ENCODE measurements around the gene ZNF616. TPM values are rescaled to one million over a fixed set of nuclear protein-coding genes. Genes with fewer than 3 reads are reported as not detected.

The ZNF616 gene
- total and polyA plus RNA-seq, 2 donors from 2014 or later, result 3.2 to 12.8 TPM

GRCh38 chr19:52070496-52070895 is 69.2 kb downstream of the ZNF616 start:
- Histone ChIP-seq H3K9ac (ENCODE audit: low read length in 3 of 3) (no peak overlapping the region), H3K9me3 (ENCODE audit: control insufficient read depth in 2 of 3, insufficient read depth in 1 of 3, low read length in 3 of 3) (peaks cover 16 to 54% (median 40%) of the 10 kb centered on the region in 3 donors), H3K36me3 (ENCODE audit: control insufficient read depth in 2 of 3, insufficient read depth in 3 of 3, low read length in 3 of 3) (peaks cover 32 to 65% (median 35%) of the 10 kb centered on the region in 3 donors), H3K27me3 (ENCODE audit: control insufficient read depth, insufficient read depth, low read length) (no peaks in the 10 kb centered on the region), H3K4me3 (ENCODE audit: low read length in 3 of 3) (no peak overlapping the region), H3K27ac (ENCODE audit: low read depth in 2 of 2, low read length in 2 of 2) (no peak overlapping the region), H3K4me1 (ENCODE audit: control insufficient read depth in 2 of 3, insufficient read depth in 2 of 3, low read depth in 1 of 3, low read length in 3 of 3) (no peaks in the 10 kb centered on the region)
- no peak for DNase-seq
- FAIRE-seq, result no peak
- intact Hi-C loops (cut with DNase I), result no loop called here
- TF ChIP-seq CTCF (IDR thresholded peaks at IDR 0.05; ENCODE audit: borderline replicate concordance, extremely low read depth, insufficient read depth), result no peak

GRCh38 chr19:52069653-52070052 is 70.1 kb downstream of the ZNF616 start:
- DNase-seq (no peak), FAIRE-seq (no peak)
- Histone ChIP-seq H3K36me3 (ENCODE audit: control insufficient read depth in 2 of 3, insufficient read depth in 3 of 3, low read length in 3 of 3) (peaks cover 26 to 57% (median 34%) of the 10 kb centered on the region in 3 donors), H3K27ac (ENCODE audit: low read depth in 2 of 2, low read length in 2 of 2) (no peak overlapping the region), H3K4me1 (ENCODE audit: control insufficient read depth in 2 of 3, insufficient read depth in 2 of 3, low read depth in 1 of 3, low read length in 3 of 3) (no peaks in the 10 kb centered on the region), H3K27me3 (ENCODE audit: control insufficient read depth, insufficient read depth, low read length) (no peaks in the 10 kb centered on the region), H3K9ac (ENCODE audit: low read length in 3 of 3) (no peak overlapping the region), H3K4me3 (ENCODE audit: low read length in 3 of 3) (no peak overlapping the region), H3K9me3 (ENCODE audit: control insufficient read depth in 2 of 3, insufficient read depth in 1 of 3, low read length in 3 of 3) (peaks cover 17 to 63% (median 40%) of the 10 kb centered on the region in 3 donors)
- intact Hi-C loops (cut with DNase I), result no loop called here
- TF ChIP-seq CTCF (IDR thresholded peaks at IDR 0.05; ENCODE audit: borderline replicate concordance, extremely low read depth, insufficient read depth), result no peak

- peak overlapping the region in 2 of 3 donors; percentile 4 to 25 for H3K4me3 ChIP-seq (ENCODE audit: low read length in 3 of 3)
These were observed 73.4 kb downstream of the ZNF616 start for GRCh38 chr19:52066258-52066863.

More at GRCh38 chr19:52066258-52066863, 73.4 kb downstream of the ZNF616 start:
- FAIRE-seq (no peak), DNase-seq (no peak)
- no peak overlapping the region for H3K27ac ChIP-seq (ENCODE audit: low read depth in 2 of 2, low read length in 2 of 2)
- no peak for TF ChIP-seq CTCF (IDR thresholded peaks at IDR 0.05; ENCODE audit: borderline replicate concordance, extremely low read depth, insufficient read depth)
- H3K9me3 ChIP-seq (ENCODE audit: control insufficient read depth in 2 of 3, insufficient read depth in 1 of 3, low read length in 3 of 3), result peaks cover 23 to 68% (median 33%) of the 10 kb centered on the region in 3 donors
- peaks cover 26 to 47% (median 34%) of the 10 kb centered on the region in 3 donors for H3K36me3 ChIP-seq (ENCODE audit: control insufficient read depth in 2 of 3, insufficient read depth in 3 of 3, low read length in 3 of 3)
- H3K4me1 ChIP-seq (ENCODE audit: control insufficient read depth in 2 of 3, insufficient read depth in 2 of 3, low read depth in 1 of 3, low read length in 3 of 3), result no peaks in the 10 kb centered on the region
- H3K9ac ChIP-seq (ENCODE audit: low read length in 3 of 3), result no peak overlapping the region
- intact Hi-C loops (cut with DNase I), result no loop called here
- no peaks in the 10 kb centered on the region for H3K27me3 ChIP-seq (ENCODE audit: control insufficient read depth, insufficient read depth, low read length)

Measured in kidney (tissue), 14 donors.